HG03097 (cell line): Measurements from ENCODE around the gene CALCR.
"Not testable (repeated sequence)": the region's sequence is repeated elsewhere in the genome, so short reads cannot be mapped to it uniquely, and the experiment has no call there.

ENCODE experiments used
- ATAC-seq: cut with Tn5 transposase; IDR thresholded peaks from one replicate; pipeline ENCODE4 v1.9.1; 2021; ENCODE audit not compliant: unreplicated experiment, low FRiP score

The CALCR gene

DNA sequence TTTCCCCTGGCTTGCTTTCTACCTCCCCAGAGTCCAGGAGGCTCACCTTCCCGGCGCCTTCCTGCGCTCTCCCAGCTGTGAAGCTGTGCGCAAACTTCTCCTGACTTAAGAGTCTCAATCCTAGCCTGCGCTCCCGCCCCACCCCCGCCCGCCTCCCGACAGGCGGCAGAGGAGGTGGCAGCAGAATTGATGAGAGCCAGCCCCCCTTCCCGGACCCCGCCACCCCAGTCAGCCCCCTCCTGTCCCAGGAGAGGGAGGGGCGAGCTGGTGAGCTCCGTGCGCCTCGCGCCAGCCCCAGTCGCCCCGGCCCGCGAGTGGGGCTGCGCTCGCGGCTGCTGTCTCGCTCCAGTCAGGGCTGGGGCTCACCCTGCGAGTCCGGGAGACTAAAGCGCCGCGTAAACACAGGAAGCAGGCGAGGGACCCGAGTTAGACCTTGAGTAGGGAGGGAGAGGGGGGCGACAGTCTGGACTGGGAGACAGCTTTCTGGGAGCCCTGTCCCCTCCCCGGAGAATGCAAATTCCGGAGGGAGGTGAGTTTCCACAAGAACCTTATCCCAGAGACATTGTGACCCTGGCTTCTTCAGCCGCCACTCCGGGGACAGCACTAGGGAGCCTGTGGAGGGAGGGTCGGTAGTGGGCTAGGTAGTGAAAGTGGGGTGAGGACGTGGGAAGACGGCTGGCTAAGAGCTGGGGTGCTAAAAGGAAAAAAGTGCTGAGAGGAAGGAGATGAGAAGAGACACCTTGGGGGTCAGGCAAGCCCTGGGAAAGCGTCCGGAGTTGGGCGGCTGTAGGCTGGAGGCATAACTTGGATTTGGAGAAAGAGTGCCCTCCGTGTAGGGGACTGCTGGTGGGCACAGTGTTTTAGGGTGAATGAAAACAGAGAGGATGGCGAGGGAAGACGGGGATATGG lies at the start of gene CALCR:
TSS of gene CALCR (minus strand) at position 79 of the 909 bp plus-strand sequence. CDS start 87,743 bp downstream, outside the sequence.
- ATAC-seq: no peak

DNA sequence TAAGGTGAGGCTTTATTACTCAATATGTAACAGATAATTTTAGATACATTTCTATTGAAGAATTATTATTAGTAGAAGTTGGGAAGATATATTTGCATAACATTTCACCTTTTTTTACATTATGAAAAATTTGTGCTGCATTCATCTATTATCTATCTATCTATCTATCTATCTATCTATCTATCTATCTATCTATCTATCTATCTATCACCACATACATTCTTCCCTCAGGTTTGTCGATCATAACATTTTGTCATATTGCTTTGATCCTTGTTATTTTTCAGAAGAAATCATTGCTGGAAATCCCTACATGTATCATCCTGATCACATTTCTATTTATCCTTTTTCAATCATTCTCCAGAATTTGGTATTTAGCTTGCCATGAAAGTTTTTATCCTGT lies 49.3 kb upstream of the CALCR start:
- ATAC-seq: no peak

DNA sequence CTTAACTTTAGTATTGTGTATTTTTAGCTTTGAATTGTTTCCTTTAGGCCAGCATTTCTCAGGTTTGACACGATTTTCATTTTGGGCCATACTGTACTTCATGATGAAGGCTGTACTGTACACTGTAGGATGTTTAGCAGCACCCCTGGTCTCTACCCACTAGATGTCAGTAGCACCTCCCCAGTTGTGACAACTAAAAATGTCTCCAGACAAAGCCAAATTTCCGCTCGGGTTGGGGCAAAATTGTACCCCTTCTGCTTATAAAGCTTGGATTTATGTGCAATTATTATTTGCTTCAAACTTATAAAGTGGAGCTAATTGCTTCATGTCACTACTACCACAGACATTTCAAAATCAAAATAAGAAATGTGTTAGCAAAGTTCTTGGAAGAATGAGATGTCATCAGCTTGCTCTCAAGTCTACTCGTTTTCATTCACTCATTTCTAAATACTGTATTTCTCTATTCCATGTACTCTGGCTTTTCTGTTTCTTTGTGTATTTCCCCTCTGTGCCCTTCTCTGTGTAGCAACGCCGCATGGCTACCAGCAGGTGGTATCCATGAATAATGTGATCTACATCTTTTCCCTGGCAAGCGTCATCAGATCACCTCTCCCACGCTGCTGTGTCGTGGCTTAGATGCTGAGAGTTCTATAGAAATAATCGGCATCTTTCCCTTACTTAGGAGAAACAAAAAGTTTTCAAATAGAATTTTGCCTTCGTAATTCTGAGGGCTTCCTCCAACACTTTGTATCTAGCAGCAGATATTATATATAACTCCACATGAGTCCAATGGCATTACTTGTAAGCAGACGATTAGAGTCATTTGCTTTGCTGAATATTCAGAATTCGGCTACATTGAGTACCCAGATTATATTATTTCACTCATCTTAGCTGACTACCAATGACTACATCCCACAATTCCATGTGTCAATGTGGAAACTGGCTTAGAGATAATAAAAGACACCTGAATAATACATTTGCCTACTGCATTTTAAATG lies 47.8 kb upstream of the CALCR start:
- ATAC-seq: no peak

DNA sequence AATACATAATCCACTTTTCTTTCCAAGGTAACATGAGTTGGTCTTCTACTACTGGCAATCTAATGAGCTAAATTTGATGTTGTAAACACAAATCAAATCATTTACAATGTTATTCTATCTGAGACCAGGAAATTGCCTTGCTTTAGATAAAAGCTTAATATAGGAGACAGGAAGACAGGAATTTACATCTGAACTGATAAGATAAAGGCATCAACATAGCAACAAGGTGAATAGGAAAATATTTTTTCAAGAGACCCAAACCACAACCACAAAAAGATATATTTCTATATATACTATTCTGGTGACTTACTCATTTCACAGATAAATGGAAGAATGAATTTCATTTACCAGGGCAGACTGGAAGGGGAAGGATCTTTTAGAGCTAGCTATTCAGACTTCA lies 46.3 kb upstream of the CALCR start:
- ATAC-seq: no peak

DNA sequence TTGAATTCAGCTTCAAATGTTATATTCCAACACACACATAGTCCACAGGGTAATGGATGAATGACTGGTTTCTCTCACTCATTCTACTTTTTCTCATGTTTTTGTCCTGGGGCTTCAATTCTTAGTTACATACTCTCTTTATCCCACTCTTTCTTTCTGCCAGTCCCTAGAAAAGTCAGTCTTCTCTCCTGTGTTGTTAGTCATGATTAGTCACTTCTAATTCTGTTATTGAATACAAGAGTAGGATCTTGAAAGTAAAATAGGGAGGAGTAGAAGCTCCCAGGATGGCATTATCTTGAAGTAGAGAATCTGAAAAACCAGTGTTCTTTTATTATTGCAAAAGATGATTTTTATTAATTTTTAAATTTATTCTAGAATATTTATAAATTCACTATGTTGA lies 45.5 kb upstream of the CALCR start:
- ATAC-seq: no peak

DNA sequence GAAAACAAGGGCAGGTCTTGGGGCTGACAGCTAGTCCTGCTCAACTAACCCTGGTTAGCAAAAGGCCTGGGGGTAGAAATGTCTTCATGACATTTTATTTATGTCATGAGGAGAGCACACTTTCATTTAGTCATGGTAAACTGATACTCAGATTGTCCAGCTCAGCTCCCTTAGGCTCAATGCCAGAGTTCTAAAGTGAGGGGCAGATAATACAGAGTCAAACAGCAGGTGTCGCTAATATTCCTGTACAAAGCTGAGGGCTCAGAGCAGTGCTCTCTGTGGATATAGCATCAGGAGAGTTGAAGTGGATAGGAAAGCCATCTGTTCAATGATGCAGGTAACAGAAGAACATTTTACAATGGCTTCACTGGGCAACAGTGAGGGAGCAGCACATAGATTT lies 26.8 kb upstream of the CALCR start:
- no peak for ATAC-seq

DNA sequence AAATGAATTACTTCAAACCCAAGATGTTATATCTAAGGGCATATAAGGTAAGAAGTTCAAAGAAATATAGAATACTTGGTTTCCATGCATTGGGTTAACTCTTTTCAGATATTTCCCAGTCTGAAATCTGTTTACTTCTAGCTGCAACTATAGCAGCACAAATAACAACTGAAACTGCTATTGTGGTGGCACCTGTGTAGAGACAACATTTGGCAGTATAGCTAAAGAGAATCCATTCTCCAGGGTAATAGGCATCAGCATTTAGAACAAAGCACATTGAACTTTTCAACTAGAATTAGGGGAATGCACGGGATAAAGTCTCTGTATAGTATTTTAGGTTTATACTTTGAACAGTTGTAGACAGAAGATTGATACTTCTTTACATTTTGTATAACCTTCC lies 19.7 kb upstream of the CALCR start:
- ATAC-seq: no peak

DNA sequence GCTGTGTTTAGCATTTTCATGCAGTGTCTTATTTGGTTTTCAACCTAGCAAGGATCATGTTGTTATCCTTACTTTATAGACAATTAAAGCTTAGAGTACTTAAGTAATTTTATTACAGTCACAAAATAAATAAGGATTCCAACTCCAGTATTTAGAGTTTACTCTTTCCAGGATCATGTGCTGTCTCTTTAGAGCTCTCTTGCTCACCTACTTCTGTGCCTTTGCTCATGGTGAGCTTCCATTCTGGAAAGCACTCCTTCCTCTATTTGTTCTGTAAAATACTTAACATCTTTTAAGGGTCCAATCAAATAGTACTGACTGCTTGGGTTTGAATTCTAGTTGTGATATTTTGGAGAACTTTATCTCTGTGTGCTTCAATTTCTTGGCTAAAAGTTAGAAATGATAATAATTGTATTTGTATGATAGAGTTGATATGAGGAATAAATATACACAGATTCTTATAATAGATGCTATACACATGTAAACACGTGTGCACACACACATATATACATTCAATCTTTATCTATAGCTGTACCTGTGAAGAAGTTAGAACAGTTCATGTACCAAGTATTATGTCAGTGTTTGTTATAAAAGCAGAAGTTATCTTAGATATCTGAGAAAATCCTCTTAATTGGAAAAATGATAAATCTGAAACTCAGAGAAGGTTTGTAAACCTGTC lies 18.2 kb upstream of the CALCR start:
- ATAC-seq: no peak

DNA sequence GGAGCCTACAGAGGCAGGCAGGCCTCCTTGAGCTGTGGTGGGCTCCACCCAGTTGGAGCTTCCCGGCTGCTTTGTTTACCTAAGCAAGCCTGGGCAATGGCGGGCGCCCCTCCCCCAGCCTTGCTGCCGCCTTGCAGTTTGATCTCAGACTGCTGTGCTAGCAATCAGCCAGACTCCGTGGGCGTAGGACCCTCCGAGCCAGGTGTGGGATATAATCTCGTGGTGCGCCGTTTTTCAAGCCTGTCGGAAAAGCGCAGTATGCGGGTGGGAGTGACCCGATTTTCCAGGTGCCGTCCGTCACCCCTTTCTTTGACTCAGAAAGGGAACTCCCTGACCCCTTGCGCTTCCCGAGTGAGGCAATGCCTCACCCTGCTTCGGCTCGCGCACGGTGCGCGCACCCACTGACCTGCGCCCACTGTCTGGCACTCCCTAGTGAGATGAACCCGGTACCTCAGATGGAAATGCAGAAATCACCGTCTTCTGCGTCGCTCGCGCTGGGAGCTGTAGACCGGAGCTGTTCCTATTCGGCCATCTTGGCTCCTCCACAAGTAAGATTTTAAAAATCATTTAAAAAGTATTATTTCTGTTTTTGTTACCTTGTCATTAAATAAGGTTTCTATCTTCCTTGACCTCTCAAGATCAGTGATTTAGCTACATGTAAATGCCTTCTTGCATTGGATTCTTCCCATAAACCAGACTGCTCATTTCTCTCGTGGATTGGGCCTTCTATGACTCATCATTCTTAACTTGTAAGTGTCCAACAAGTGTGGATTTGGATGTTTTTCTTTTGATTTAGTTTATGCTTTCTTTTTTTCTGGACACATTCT lies 16.9 kb upstream of the CALCR start:
- not testable (repeated sequence) for ATAC-seq

DNA sequence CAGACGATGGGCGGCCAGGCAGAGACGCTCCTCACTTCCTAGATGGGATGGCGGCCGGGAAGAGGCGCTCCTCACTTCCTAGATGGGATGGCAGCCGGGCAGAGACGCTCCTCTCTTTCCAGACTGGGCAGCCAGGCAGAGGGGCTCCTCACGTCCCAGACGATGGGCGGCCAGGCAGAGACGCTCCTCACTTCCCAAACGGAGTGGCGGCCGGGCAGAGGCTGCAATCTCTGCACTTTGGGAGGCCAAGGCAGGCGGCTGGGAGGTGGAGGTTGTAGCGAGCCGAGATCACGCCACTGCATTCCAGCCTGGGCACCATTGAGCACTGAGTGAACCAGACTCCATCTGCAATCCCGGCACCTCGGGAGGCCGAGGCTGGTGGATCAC lies 11.9 kb upstream of the CALCR start:
- ATAC-seq: not testable (repeated sequence)

DNA sequence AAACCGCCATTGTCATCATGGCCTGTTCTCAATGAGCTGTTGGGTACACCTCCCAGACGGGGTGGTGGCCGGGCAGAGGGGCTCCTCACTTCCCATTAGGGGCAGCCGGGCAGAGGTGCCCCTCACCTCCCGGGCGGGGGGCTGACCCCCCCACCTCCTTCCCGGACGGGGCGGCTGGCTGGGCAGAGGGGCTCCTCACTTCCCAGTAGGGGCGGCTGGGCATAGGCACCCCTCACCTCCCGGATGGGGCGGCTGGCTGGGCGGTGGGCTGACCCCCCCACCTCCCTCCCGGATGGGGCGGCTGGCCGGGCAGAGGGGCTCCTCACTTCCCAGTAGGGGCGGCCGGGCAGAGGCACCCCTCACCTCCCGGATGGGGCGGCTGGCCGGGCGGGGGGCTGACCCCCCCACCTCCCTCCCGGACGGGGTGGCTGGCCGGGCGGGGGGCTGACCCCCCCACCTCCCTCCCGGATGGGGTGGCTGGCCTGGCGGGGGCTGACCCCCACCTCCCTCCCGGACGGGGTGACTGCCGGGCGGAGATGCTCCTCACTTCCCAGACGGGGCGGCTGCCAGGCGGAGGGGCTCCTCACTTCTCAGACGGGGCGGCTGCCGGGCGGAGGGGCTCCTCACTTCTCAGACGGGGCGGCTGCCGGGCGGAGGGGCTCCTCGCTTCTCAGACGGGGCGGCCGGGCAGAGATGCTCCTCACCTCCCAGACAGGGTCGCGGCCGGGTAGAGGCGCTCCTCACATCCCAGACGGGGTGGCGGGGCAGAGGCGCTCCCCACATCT lies 11.4 kb upstream of the CALCR start:
- not testable (repeated sequence) for ATAC-seq

DNA sequence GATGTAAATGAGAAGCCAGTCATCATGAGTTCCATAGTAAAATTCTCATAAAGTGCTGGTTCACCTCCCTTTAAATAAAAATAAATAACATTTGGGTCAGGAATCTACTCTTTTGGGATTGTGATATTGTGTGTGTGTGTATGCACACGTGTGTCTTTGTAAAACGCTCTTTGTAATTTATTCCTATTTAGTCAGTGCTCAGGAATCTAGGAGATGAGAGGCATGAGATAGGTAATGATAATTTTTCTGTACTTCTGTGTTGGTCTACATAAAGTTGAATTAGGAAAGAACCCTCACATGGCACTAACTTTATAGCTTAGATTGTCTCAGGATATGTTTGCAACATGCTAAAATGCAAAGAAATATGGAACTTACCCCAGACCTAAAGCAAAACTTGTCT lies 4.9 kb upstream of the CALCR start:
- ATAC-seq: no peak

DNA sequence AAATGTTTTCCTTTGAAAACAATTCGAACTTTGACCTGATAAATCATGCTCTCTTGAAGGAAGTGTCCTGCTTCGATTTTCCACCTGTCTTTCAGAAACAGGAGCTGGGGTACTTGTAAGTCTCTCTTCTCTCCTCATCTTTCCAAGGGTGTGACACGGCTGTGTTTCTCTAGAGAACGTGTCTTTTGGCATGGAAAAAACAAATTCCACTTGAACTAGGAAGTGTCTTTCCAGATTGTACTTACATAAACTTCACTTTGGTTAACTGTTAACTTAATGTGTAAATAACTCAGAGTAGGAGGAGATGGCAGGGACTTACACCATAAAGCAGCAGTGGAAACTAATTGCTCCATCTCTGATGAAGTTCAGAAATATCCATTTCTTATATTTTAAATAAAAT lies 4.2 kb upstream of the CALCR start:
- ATAC-seq: no peak

DNA sequence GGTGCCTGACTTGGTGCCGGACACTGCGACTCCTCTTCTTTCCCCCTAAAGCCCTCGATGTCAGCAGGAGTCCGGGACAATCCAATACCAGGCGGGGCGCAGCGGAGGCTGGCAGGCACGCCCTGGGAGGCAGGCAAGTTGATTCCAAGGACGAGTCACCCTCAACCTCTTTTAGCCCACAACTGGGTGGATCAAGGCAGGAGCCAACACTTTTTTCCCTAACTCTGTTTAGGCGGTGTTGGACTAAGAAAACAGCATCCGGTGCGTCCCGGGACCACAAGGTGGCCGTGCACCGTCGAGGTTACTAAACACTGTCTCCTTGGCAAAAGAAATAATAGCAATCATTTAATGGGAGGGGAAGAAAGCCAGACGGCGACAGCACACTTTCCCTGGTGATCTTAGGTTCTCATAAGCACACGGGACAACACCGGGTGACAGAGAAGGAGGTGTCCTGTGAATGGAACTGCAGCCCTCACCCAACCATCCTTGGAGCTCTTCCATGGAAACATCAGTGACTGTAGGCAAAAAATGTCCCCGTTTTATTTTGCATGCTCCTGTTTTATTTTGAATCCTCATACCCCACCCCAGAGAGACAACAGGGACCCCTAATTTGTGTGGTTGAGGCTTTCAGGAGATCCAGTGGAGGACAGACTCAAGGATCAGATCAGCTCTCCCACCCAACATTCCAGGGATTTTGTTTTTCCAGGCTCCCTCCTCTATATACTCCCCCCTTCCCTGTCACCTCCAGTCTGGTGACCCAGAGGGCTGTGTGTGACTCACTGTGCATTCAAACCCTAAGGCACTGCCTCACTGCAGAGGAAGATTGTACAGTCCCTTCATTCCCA lies 1.3 kb upstream of the CALCR start:
- ATAC-seq: no peak

DNA sequence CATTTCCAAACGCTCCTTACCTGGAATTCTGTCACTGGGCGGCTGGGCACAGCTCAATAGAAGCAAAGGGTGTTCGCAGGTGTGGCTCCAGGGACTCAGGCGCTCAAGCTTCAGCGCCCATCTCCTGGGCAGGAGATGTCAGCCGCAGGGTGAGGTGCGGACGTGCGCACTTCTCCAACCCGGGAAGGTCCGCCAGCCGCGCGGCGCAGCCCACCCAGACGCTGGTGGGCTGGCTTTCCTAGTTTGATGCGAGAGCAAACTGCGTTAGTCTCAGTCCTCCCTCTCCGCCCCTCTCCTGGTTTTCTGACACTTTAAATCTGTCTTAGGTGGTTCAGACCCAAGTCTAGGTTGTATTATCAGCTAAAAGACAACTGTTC lies 267 bp downstream of the CALCR start:
- ATAC-seq: no peak

DNA sequence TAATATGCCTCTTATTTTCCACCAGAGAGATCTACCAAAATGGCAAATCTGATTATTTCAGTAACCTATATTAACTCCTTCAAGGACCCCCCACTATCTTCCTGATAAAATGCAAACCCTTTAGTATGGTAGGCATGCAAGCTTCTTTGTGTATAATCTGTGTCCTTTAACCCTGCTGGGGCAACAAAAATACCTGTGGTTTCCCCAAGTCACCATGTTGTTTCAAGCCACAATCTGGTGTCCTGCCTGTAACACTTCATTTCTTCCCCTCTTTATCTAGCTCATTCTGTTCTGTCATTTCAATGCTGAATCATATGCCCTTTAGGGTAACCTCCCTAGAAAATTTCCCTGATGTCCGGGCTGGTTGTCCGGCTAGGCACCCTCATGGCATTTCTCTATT lies 5.3 kb downstream of the CALCR start:
- ATAC-seq: no peak

DNA sequence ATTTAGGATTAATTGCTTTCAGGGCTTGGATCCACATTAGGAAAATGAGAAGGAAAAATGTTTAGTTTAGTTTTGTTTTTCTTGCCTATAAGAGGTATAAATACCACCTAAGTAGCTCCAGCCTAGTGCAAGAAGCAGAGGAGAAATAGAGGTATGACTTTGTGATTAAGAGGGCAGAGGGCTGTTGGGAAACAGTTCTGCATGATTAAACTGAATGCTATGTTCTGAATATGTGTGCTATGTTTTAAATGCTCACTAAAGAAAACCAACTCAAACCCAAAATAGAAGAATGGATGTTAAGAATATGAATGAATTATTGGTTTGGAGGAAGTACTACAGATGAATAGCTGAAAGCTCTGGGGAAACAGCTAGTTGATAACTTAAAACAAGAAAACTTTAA lies 7.6 kb downstream of the CALCR start:
- no peak for ATAC-seq

DNA sequence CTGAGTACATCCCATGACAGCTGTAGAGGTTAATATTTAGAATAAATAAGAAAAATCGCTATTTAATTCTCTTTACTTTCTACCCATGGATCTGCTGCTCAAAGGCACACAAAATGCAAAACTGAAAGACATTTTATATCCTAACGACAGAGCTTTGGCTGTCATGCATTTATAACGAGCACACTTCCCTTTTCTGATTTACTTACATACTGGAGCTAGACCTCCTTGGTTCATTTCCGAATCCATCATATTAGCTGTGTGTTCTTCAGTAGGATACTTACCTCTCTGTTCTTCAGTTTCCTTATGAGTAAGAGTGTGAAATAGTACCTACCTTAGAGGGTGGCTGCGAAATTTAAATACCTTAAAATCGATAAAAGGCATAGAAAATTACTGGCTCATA lies 10.9 kb downstream of the CALCR start:
- no peak for ATAC-seq
